Measurements from ENCODE around the gene SARNP.
A peak's percentile ranks its signal among the peaks of the same experiment; 100 is the strongest.

SARNP gene

GRCh38 chr12:55720894-55721444, 96.6 kb downstream of the SARNP start:
- H3K36me3 ChIP-seq (ENCODE audit: control insufficient read depth, insufficient read depth, low read length, severe bottlenecking): peaks cover 24% of the 10 kb centered on the region
- H3K27me3 ChIP-seq (replicated peaks; ENCODE audit: control insufficient read depth, insufficient read depth, low read length): no peaks in the 10 kb centered on the region
- peak; percentile 89 for DNase-seq (ENCODE audit: low read depth)
- H3K4me3 ChIP-seq (ENCODE audit: low read length): peak overlapping the region; percentile 76
- H3K4me1 ChIP-seq (ENCODE audit: control insufficient read depth, insufficient read depth, low read length): peaks cover 78% of the 10 kb centered on the region
- no peaks in the 10 kb centered on the region for H3K9me3 ChIP-seq (ENCODE audit: control insufficient read depth, low read length)
- peak overlapping the region; percentile 86 for H3K9ac ChIP-seq (ENCODE audit: low read length)

DNA sequence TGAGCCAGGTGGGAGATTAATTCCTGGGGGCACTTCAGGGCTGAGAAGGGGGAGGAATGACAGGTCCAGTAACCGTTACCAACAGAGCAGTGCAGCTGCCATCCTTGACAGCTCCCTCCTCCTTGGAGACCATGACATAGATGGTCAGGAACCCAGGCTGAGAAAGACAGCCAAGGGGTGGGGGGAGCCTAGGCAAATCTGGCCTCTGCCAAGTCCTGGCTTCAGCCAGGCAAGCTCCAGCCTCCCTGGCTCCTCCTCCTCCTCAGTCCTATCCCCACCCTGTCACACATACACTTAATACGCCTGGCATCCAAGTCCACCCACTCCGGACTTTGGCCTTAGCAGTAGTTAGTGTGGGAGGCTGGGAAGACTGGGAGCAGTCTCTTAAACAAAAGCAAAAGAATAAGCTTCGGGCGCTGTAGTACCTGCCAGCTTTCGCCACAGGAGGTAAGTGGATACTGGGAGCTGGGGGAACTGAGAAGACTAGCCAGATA, 97.4 kb downstream of the SARNP start, which contains the start of gene RDH5:
Gene RDH5 (plus strand): TSS at position 323 of the 494 bp plus-strand sequence. CDS start 792 bp downstream, outside the sequence.
- Histone ChIP-seq H3K9ac (ENCODE audit: low read length) (peak within 1 kb of the TSS; percentile 86), H3K36me3 (ENCODE audit: control insufficient read depth, insufficient read depth, low read length, severe bottlenecking) (peaks cover 15% of the 10 kb centered on the region), H3K9me3 (ENCODE audit: control insufficient read depth, low read length) (no peaks in the 10 kb centered on the region), H3K4me3 (ENCODE audit: low read length) (peak within 1 kb of the TSS; percentile 76), H3K27me3 (replicated peaks; ENCODE audit: control insufficient read depth, insufficient read depth, low read length) (no peaks in the 10 kb centered on the region), H3K4me1 (ENCODE audit: control insufficient read depth, insufficient read depth, low read length) (peaks cover 77% of the 10 kb centered on the region)
- DNase-seq (ENCODE audit: low read depth): peak; percentile 85

GRCh38 chr12:55719371-55719770, 98.2 kb downstream of the SARNP start:
- Histone ChIP-seq H3K36me3 (ENCODE audit: control insufficient read depth, insufficient read depth, low read length, severe bottlenecking) (peaks cover 8% of the 10 kb centered on the region), H3K4me1 (ENCODE audit: control insufficient read depth, insufficient read depth, low read length) (peaks cover 73% of the 10 kb centered on the region), H3K27me3 (replicated peaks; ENCODE audit: control insufficient read depth, insufficient read depth, low read length) (no peaks in the 10 kb centered on the region), H3K4me3 (ENCODE audit: low read length) (no peak overlapping the region), H3K9me3 (ENCODE audit: control insufficient read depth, low read length) (no peaks in the 10 kb centered on the region), H3K9ac (ENCODE audit: low read length) (peak overlapping the region; percentile 86)
- DNase-seq (ENCODE audit: low read depth): no peak

GRCh38 chr12:55718624-55719275, 98.8 kb downstream of the SARNP start:
- Histone ChIP-seq H3K27me3 (replicated peaks; ENCODE audit: control insufficient read depth, insufficient read depth, low read length) (no peaks in the 10 kb centered on the region), H3K9me3 (ENCODE audit: control insufficient read depth, low read length) (no peaks in the 10 kb centered on the region), H3K36me3 (ENCODE audit: control insufficient read depth, insufficient read depth, low read length, severe bottlenecking) (peaks cover 2% of the 10 kb centered on the region), H3K4me1 (ENCODE audit: control insufficient read depth, insufficient read depth, low read length) (peaks cover 69% of the 10 kb centered on the region), H3K4me3 (ENCODE audit: low read length) (peak overlapping the region; percentile 7), H3K9ac (ENCODE audit: low read length) (peak overlapping the region; percentile 86)
- DNase-seq (ENCODE audit: low read depth): no peak

DNA sequence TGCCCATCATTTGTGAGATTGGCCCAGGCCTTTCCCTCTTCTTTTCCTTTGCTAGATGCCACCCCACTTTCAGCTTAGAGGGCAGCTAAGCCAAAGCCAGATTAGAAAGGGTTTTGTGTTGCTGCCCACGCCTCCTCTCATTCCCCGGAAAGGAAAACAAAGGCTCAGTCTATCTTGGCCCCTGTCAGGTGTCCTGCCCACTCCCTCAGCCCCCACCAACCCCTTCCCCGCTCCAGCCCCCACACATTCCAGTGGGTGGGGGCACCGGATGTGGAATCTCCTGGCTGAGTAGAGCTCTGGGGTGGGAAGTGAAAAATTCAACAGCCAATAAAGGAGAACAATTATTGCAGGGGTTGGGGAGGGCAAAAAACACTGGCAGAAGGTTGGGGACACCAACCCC, 99.5 kb downstream of the SARNP start:
- Histone ChIP-seq H3K4me3 (ENCODE audit: low read length) (no peak overlapping the region), H3K9ac (ENCODE audit: low read length) (peak overlapping the region; percentile 86), H3K9me3 (ENCODE audit: control insufficient read depth, low read length) (no peaks in the 10 kb centered on the region), H3K4me1 (ENCODE audit: control insufficient read depth, insufficient read depth, low read length) (peaks cover 70% of the 10 kb centered on the region), H3K27me3 (replicated peaks; ENCODE audit: control insufficient read depth, insufficient read depth, low read length) (no peaks in the 10 kb centered on the region), H3K36me3 (ENCODE audit: control insufficient read depth, insufficient read depth, low read length, severe bottlenecking) (no peaks in the 10 kb centered on the region)
- no peak for DNase-seq (ENCODE audit: low read depth)

DNA sequence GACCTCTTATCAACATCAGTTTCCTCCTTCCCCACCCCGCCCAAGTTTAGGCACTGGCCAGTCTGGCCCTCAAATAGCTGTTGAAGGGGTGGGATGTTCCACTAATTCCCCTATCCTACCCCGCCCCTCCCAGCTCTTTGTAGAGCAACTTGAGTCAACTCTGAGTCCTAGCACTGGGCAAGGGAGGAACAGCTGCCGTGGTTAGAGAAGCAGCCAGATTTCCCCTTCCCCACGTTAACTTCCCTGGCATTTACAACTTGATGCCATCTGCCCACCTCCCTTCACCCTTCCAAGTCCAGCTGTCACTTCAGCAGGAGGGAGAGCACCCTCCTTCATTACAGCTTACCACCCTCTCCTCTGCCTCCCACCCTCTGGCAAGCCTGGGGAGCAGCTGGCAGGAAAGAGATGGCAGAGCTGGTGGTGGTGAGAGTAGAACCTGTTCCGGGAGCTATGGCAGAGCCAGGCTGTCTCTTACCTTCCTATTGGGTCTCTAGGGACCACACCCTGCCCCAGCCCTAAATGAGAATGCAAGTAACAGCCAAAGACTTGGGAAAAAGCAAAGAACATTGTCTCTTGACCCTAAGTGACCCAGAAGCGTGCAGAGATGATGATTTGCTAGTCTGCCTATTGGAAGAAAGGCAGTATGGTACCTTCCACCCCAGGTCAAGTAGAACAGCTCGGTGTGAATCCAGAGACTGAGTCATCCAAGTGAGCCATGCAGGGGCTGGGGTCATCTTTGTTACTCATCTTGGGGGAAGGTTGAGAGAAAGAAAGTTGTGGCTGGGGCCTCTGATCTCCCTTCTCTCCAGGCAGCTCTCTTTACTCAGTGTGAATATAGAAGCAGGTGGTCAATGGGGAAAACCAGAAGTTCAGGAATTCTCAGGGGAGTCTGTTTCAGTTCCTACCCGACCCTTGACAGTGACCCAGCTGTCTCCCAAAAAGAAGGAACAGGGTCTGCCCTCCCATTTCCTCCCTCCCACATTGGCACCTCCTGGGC, 100.2 kb downstream of the SARNP start:
- DNase-seq (ENCODE audit: low read depth): no peak
- Histone ChIP-seq H3K9ac (ENCODE audit: low read length) (peak overlapping the region; percentile 89), H3K4me3 (ENCODE audit: low read length) (peak overlapping the region; percentile 84), H3K27me3 (replicated peaks; ENCODE audit: control insufficient read depth, insufficient read depth, low read length) (no peaks in the 10 kb centered on the region), H3K4me1 (ENCODE audit: control insufficient read depth, insufficient read depth, low read length) (peaks cover 76% of the 10 kb centered on the region), H3K36me3 (ENCODE audit: control insufficient read depth, insufficient read depth, low read length, severe bottlenecking) (no peaks in the 10 kb centered on the region), H3K9me3 (ENCODE audit: control insufficient read depth, low read length) (no peaks in the 10 kb centered on the region)

- DNase-seq (ENCODE audit: low read depth): no peak
- H3K27me3 ChIP-seq (replicated peaks; ENCODE audit: control insufficient read depth, insufficient read depth, low read length): no peaks in the 10 kb centered on the region
- H3K9ac ChIP-seq (ENCODE audit: low read length): peak overlapping the region; percentile 89
- no peaks in the 10 kb centered on the region for H3K9me3 ChIP-seq (ENCODE audit: control insufficient read depth, low read length)
- peaks cover 81% of the 10 kb centered on the region for H3K4me1 ChIP-seq (ENCODE audit: control insufficient read depth, insufficient read depth, low read length)
- peak overlapping the region; percentile 84 for H3K4me3 ChIP-seq (ENCODE audit: low read length)
- H3K36me3 ChIP-seq (ENCODE audit: control insufficient read depth, insufficient read depth, low read length, severe bottlenecking): no peaks in the 10 kb centered on the region
Measured at GRCh38 chr12:55716582-55716957, 101.0 kb downstream of the SARNP start.

DNA sequence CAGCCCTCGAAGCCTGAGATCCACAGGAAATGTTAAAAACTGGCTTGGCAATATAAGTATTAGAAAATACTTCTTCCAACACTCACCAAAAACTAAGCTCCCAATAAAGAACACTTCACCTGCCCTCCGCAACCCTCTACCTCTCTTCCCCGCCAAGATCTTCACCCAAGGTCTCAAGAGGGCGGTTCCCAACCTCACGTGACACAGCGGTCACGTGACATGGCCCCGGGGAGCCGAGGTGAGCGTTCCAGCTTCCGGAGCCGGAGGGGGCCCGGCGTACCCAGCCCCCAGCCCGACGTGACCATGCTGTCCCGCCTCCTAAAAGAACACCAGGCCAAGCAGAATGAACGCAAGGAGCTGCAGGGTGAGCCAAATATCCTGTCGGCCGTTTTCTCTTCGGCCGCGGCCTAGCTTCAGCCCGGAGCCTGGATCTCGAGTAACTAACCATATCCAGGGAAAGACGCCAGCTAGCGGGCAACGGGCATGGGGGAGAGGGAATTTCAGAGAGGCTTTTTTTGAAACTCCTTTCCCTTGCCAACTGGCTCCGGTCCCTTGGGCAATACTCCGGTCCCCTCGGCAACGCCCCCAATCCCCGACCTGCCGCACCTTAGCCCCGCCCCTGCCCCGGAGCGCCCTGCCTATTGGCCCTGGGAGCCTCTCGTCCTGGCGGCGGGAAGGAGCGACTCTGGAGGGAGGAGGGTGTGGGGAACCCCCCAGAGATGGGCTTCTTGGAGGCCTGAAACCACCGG, 101.5 kb downstream of the SARNP start, which contains the start of gene BLOC1S1:
Gene BLOC1S1 (plus strand): TSS at position 214 of the 749 bp plus-strand sequence. CDS start 6 bp downstream, at position 220.
- DNase-seq (ENCODE audit: low read depth): peak; percentile 94
- no peaks in the 10 kb centered on the region for H3K27me3 ChIP-seq (replicated peaks; ENCODE audit: control insufficient read depth, insufficient read depth, low read length)
- peaks cover 79% of the 10 kb centered on the region for H3K4me1 ChIP-seq (ENCODE audit: control insufficient read depth, insufficient read depth, low read length)
- H3K36me3 ChIP-seq (ENCODE audit: control insufficient read depth, insufficient read depth, low read length, severe bottlenecking): no peaks in the 10 kb centered on the region
- H3K9me3 ChIP-seq (ENCODE audit: control insufficient read depth, low read length): no peaks in the 10 kb centered on the region
- H3K9ac ChIP-seq (ENCODE audit: low read length): peak within 1 kb of the TSS; percentile 89
- H3K4me3 ChIP-seq (ENCODE audit: low read length): peak within 1 kb of the TSS; percentile 84

GRCh38 chr12:55715169-55715764, 102.3 kb downstream of the SARNP start:
- H3K4me3 ChIP-seq (ENCODE audit: low read length): peak overlapping the region; percentile 84
- H3K9ac ChIP-seq (ENCODE audit: low read length): peak overlapping the region; percentile 89
- H3K27me3 ChIP-seq (replicated peaks; ENCODE audit: control insufficient read depth, insufficient read depth, low read length): no peaks in the 10 kb centered on the region
- DNase-seq (ENCODE audit: low read depth): no peak
- H3K4me1 ChIP-seq (ENCODE audit: control insufficient read depth, insufficient read depth, low read length): peaks cover 77% of the 10 kb centered on the region
- no peaks in the 10 kb centered on the region for H3K36me3 ChIP-seq (ENCODE audit: control insufficient read depth, insufficient read depth, low read length, severe bottlenecking)
- H3K9me3 ChIP-seq (ENCODE audit: control insufficient read depth, low read length): no peaks in the 10 kb centered on the region

GRCh38 chr12:55713721-55714120, 103.8 kb downstream of the SARNP start:
- Histone ChIP-seq H3K9me3 (ENCODE audit: control insufficient read depth, low read length) (no peaks in the 10 kb centered on the region), H3K9ac (ENCODE audit: low read length) (peak overlapping the region; percentile 94), H3K4me1 (ENCODE audit: control insufficient read depth, insufficient read depth, low read length) (peaks cover 74% of the 10 kb centered on the region), H3K4me3 (ENCODE audit: low read length) (peak overlapping the region; percentile 53), H3K27me3 (replicated peaks; ENCODE audit: control insufficient read depth, insufficient read depth, low read length) (no peaks in the 10 kb centered on the region), H3K36me3 (ENCODE audit: control insufficient read depth, insufficient read depth, low read length, severe bottlenecking) (no peaks in the 10 kb centered on the region)
- peak; percentile 72 for DNase-seq (ENCODE audit: low read depth)
